GM13976 (cell line): ENCODE measurements around the gene SGCD.

Experiments used
- DNase-seq: peaks from one replicate; pipeline ENCODE4 v3.0.0; 2012; ENCODE audit warnings: low spot score
- in situ Hi-C: fragments of 300-500 bp; cut with MboI; formaldehyde crosslinking; loops from one replicate; pipeline ENCODE4 v1.12.0; 2022; ENCODE audit warnings: low sequenced_read_pairs, mixed read lengths, inconsistent platforms; ENCODE audit not compliant: unreplicated experiment
- TF ChIP-seq, protein P1 (sequence below): IDR thresholded peaks from 2 replicates; pipeline ENCODE4 v1.5.1; 2012; ENCODE audit warnings: borderline replicate concordance, mild to moderate bottlenecking; ENCODE audit not compliant: insufficient read depth; ENCODE audit errors: extremely low read depth, missing control alignments, control extremely low read depth

Gene SGCD

DNA sequence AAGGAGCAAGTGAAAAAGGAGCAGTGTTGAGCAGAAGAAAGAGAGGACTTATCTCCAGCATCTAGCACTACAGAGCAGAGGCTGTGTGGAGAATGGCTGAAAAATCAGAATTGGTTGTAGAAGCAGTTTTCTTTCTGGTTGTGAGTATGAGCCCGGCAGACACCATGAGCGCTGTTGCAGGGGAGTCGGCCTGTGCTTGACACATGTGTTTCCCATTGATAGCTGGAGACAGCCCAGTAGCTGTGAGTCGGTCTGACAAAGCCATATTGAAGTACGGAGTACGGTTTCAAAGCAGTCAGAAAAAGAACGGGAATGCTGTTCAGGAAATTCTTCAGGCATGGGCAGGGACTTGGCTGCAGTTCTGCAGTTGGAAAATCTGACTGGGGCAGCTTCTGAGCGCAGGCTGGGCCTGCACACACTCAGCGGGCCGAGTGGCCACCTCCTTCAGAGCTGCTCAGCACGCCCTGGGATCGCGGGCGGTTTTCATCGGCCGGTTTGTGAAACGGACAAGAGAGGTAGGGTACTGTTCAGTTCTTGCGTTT, at the start of gene SGCD:
SGCD (plus strand) TSS at position 447 of the 542 bp plus-strand sequence.
- DNase-seq = no peak
- in situ Hi-C loops = no loop called here
- TF ChIP-seq, protein P1, sequence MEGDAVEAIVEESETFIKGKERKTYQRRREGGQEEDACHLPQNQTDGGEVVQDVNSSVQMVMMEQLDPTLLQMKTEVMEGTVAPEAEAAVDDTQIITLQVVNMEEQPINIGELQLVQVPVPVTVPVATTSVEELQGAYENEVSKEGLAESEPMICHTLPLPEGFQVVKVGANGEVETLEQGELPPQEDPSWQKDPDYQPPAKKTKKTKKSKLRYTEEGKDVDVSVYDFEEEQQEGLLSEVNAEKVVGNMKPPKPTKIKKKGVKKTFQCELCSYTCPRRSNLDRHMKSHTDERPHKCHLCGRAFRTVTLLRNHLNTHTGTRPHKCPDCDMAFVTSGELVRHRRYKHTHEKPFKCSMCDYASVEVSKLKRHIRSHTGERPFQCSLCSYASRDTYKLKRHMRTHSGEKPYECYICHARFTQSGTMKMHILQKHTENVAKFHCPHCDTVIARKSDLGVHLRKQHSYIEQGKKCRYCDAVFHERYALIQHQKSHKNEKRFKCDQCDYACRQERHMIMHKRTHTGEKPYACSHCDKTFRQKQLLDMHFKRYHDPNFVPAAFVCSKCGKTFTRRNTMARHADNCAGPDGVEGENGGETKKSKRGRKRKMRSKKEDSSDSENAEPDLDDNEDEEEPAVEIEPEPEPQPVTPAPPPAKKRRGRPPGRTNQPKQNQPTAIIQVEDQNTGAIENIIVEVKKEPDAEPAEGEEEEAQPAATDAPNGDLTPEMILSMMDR = no peak

DNA sequence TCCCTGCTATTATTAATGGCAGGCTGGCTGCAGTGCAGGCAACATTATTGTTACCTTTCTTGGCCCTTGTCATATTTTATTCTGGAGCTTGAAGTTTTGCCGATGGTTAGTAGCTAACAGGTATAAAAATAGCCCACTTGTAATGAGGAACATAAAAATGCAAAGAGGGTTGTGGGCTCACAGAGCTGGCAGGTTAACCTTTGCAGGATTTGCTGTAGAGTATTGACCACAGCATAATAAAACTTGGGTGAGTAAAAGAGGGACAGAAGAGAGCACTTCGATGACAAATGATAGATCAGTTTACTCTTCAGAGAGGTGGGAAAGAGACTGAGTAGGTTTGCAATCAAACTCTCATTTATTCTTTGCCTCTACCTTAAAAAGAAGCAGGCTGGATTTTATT, 49.7 kb upstream of the SGCD start:
- TF ChIP-seq, protein P1 = no peak
- no peak for DNase-seq
- in situ Hi-C loops = no loop called here

DNA sequence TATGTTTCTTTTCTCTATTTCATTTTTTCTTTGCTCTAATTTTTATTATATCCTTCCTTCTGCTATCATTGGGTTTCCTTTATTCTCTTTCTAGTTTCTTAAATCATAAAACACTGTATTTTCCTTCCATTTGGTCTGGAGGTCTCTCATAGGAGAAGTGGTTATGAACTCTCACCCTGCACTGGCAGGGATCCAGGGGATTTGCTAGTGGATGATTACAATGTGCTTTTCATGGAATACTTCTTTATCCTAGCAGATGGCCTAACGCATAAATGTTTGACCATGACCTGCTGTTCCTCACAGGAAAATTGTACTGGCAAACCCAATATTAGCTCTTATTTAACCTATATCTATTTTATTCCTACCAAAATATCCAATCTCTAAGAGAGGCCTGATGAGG, 31.5 kb upstream of the SGCD start:
- in situ Hi-C loops = no loop called here
- TF ChIP-seq, protein P1 = no peak
- DNase-seq = no peak

DNA sequence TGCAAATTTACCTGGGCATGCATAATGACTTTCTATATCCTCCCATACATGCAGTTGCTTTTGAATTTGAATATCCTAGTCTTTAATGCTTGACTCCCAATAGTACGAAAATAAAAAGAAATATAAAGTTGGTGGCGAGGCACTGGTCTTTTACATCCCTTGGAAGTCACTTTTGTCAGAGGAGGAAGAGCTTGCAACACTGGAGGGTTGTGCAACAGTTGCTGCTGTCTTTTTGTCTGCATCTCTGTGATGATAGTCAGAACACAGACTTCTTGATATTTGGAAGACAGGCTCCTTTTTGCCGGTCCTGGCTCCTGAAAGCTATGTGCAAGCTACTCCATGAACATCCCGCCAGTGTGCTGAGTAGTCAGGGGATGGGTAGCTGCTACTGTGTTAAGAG, 16.8 kb upstream of the SGCD start:
- no peak for DNase-seq
- in situ Hi-C loops = no loop called here
- TF ChIP-seq, protein P1 = no peak

DNA sequence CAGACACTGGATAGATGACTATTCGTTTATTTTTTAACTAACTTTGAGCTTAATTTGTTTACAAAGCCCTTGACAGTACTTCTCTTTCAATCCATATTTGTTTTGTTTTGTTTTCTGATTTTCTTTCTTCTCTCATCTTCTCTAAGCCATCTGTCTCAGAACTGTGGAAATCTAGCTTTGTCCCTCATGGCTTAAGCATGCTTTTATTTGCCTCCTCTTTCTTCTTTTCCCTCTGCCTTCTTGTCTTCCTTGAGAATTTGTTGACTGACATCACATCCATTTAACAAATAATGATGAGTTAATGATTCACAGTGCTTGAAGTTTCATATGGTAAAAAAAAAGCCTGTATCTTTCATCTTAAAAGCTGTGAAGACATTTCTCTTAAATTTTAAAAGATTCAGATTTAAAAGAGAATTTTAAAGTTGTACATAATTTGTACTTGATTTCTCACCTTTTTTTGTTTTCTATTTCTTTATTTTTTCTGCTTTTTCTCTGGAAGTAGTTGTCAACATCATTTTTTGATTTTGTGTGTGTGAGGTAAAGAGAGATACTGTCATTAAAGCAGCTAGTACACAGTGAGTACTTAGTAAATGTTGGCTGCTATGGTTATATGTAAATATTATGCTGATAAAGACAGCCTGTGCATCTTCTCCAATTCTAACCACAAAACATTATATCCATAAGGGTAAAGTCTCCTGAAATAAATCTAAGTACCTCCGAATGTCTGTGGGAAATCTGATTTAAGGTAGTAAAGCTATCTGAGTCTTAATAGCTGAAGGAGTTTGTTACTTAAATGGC, 13.9 kb upstream of the SGCD start:
- TF ChIP-seq, protein P1 = no peak
- no peak for DNase-seq
- in situ Hi-C loops = no loop called here

DNA sequence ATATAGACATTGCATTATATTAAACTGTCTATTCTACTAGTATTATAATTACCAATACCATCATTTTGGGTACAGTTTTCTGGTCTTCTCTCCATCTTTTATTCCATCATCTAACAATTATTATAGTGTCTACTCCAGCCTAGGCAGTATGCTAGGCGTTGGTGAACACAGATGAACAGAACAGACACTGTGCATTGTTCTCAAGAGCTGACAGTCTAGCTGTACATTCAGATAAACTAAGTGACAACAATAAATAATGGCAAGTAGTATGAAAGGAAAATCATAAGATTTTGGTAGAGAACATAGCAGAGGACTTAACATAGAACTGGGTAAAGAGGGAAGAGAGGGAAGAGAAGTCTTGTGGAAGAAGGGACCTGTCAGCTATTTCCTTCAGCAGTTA, 12.5 kb upstream of the SGCD start:
- in situ Hi-C loops = no loop called here
- DNase-seq = no peak
- TF ChIP-seq, protein P1 = no peak
